ENCODE measurements around the gene RHBDL1. TPM values are rescaled to one million over a fixed set of nuclear protein-coding genes. Genes with fewer than 3 reads are reported as not detected.

The RHBDL1 gene
- total RNA-seq, 1 experiment from 2014 or later: 12.7 TPM

DNA sequence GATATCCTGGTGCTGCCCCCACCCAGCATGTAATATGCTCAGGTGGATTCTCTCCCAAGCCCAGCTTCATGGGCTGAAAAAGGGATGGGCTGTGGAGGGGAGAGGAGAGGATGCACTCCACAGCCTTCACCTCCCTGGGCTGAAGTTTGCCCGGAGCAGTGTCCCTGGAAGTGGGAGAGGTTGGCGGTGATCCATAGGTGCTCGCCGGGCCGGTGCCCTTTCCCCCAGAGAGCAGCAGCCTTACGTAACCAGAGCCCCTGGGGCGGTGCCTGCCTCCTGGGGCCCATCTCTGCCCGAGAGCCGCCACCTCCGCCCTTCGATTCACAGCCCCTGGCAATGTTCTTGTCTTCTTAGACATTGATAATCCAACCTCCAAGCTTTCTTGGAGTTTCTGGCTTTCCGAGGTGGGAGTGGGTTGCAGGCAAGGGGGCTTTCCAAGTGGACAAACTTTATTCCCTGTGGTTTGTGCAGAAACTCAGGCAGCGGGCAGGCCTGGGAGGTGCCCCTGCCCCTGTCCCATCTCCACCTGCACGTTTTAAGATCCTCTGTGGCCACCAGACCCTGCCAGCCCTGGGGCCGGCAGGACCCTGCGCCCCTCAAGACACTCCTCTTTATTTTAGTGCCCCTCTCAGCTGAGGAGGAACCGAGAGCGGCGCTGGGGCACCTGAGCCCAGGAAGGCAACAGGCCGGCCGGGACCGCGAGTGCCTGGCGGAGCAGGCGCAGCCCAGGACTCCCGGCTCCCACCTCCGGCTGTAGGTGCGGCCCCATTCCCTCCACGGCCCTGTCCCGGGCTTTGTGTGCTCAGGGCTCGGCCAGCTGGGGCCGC, 29.4 kb upstream of the RHBDL1 start:
- H3K27ac ChIP-seq (ENCODE audit: low read depth, low read length): peak overlapping the region; percentile 96
- H3K79me2 ChIP-seq (ENCODE audit: insufficient read depth, low read length): peaks cover 38% of the 10 kb centered on the region
- no peaks in the 10 kb centered on the region for H3K27me3 ChIP-seq (ENCODE audit: insufficient read depth, low read length)
- ChIA-PET POLR2A (no interaction called here), RAD21 (ENCODE audit: low non-redundant PET in 1 of 2, low total read pairs in 2 of 2, uncharacterized antibody in 2 of 2, unreplicated experiment in 2 of 2) (no interaction called here), CTCF (no interaction called here)
- H3K9me2 ChIP-seq (ENCODE audit: insufficient read depth): no peaks in the 10 kb centered on the region
- ATAC-seq: no peak
- H3K4me3 ChIP-seq (replicated peaks in 1 of 2; ENCODE audit: low read depth in 1 of 2, low read length in 2 of 2): no peak overlapping the region
- H3K9me3 ChIP-seq (ENCODE audit: control insufficient read depth in 1 of 2, insufficient read depth in 1 of 2, low read depth in 1 of 2, low read length in 2 of 2): no peaks in the 10 kb centered on the region
- H3K4me2 ChIP-seq (ENCODE audit: low read length): peak overlapping the region; percentile 54
- TF ChIP-seq ATF3 (IDR thresholded peaks at IDR 0.05) (no peak), FOSL1 (IDR thresholded peaks at IDR 0.05; ENCODE audit: low read depth) (no peak), REST (IDR thresholded peaks at IDR 0.05; ENCODE audit: low read depth) (no peak), EZH2 (IDR thresholded peaks at IDR 0.05) (no peak)
- TF ChIP-seq, protein P1, sequence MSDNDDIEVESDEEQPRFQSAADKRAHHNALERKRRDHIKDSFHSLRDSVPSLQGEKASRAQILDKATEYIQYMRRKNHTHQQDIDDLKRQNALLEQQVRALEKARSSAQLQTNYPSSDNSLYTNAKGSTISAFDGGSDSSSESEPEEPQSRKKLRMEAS (IDR thresholded peaks at IDR 0.05): no peak
- intact Hi-C loops (cut with micrococcal nuclease): no loop called here
- DNase-seq (ENCODE audit: low read depth, low spot score): no peak
- H4K20me1 ChIP-seq (ENCODE audit: insufficient read depth): no peaks in the 10 kb centered on the region
- H3K4me1 ChIP-seq (ENCODE audit: control insufficient read depth in 1 of 2, insufficient read depth in 2 of 2, low read length in 2 of 2): peaks cover 19 to 60% of the 10 kb centered on the region in 2 experiments
- no TSS peak for BruUV-seq (replicated peaks)
- H2AFZ ChIP-seq (ENCODE audit: low read depth, low read length, poor library complexity, severe bottlenecking): no peak overlapping the region
- no peaks in the 10 kb centered on the region for H3K36me3 ChIP-seq (ENCODE audit: control insufficient read depth in 1 of 2, insufficient read depth in 2 of 2, low read length in 2 of 2)
- H3K9ac ChIP-seq (ENCODE audit: low read length): peak overlapping the region; percentile 43

Measured in HCT116 (cell line).